HEK293 (cell line): ENCODE measurements around the gene TSPAN17.

ENCODE experiments used
- CTCF ChIA-PET: fragments of 350-600 bp; formaldehyde crosslinking; extraction: SDS; loops from one replicate; lab custom pipeline; 2021; ENCODE audit warnings: antibody characterized with exemption; lab: Yijun Ruan, JAX
- POLR2A ChIA-PET: fragments of 300-600 bp; formaldehyde crosslinking; extraction: SDS; loops from one replicate; lab custom pipeline; 2020; ENCODE audit warnings: antibody characterized with exemption, inconsistent platforms; lab: Yijun Ruan, JAX
- H3K27ac ChIP-seq: fragments of 200-500 bp; sonication (Bioruptor generic); 2 replicates; pipeline ENCODE4 v1.5.1; 2014; ENCODE audit warnings: low read depth, low read length, control low read depth, inconsistent platforms; ENCODE audit errors: extremely low read depth
- H3K36me3 ChIP-seq, 2 experiments: fragments of 200-500 bp in 1 of 2; sonication (Bioruptor generic) in 1 of 2; 1 replicate in 1 of 2; 2 replicates in 1 of 2; pipeline ENCODE4 v1.5.1; 2014 to 2017; ENCODE audit warnings: inconsistent platforms in 2 of 2, low read length in 2 of 2; ENCODE audit not compliant: control insufficient read depth in 2 of 2, insufficient read depth in 1 of 2
- H3K4me1 ChIP-seq: fragments of 200-500 bp; sonication (Bioruptor generic); 2 replicates; pipeline ENCODE4 v1.5.1; 2014; ENCODE audit warnings: mild to moderate bottlenecking, low read length, inconsistent platforms; ENCODE audit not compliant: control insufficient read depth, insufficient read depth
- H3K4me3 ChIP-seq: 2 replicates; pipeline ENCODE4 v1.5.1; 2011; ENCODE audit warnings: low read depth, mild to moderate bottlenecking, control low read depth, low read length, moderate library complexity
- H3K9me3 ChIP-seq: fragments of 200-500 bp; sonication (Bioruptor generic); 2 replicates; pipeline ENCODE4 v1.5.1; 2014; ENCODE audit warnings: low read depth, low read length, inconsistent platforms; ENCODE audit not compliant: control insufficient read depth, insufficient read depth
- PBX3 ChIP-seq: sonication (generic); formaldehyde crosslinking; IDR thresholded peaks from 2 replicates; pipeline ENCODE4 v1.8.1; 2022; ENCODE audit warnings: mild to moderate bottlenecking, moderate library complexity, missing genetic modification reagents
- SCRT1 ChIP-seq: fragments of 450-650 bp; formaldehyde crosslinking; IDR thresholded peaks from 2 replicates; pipeline ENCODE4 v1.5.1; 2016; ENCODE audit warnings: missing biosample characterization, missing genetic modification characterization, borderline replicate concordance
- ZBTB7A ChIP-seq: fragments of 450-650 bp; formaldehyde crosslinking; IDR thresholded peaks from 2 replicates; pipeline ENCODE4 v1.5.1; 2016; ENCODE audit warnings: low read depth, missing biosample characterization, missing genetic modification characterization
- ZNF10 ChIP-seq: fragments of 450-650 bp; formaldehyde crosslinking; IDR thresholded peaks from 2 replicates; pipeline ENCODE4 v1.5.1; 2017; ENCODE audit warnings: missing biosample characterization, missing genetic modification characterization
- ZNF157 ChIP-seq: fragments of 450-650 bp; formaldehyde crosslinking; IDR thresholded peaks from 2 replicates; pipeline ENCODE4 v1.5.1; 2016; ENCODE audit warnings: missing biosample characterization, missing genetic modification characterization
- ZNF223 ChIP-seq: fragments of 450-650 bp; formaldehyde crosslinking; IDR thresholded peaks from 2 replicates; pipeline ENCODE4 v1.5.1; 2016; ENCODE audit warnings: missing biosample characterization, missing genetic modification characterization
- ZNF324 ChIP-seq: fragments of 450-650 bp; formaldehyde crosslinking; IDR thresholded peaks from 2 replicates; pipeline ENCODE4 v1.5.1; 2016; ENCODE audit warnings: missing biosample characterization, missing genetic modification characterization
- ZNF341 ChIP-seq: fragments of 450-650 bp; formaldehyde crosslinking; IDR thresholded peaks from 2 replicates; pipeline ENCODE4; 2016; ENCODE audit warnings: low read depth, missing biosample characterization, missing genetic modification characterization
- ZNF423 ChIP-seq: fragments of 450-650 bp; formaldehyde crosslinking; IDR thresholded peaks from 2 replicates; pipeline ENCODE4 v1.5.1; 2016; ENCODE audit warnings: missing biosample characterization, missing genetic modification characterization
- ZNF473 ChIP-seq: fragments of 450-650 bp; formaldehyde crosslinking; IDR thresholded peaks from 2 replicates; pipeline ENCODE4 v1.5.1; 2017; ENCODE audit warnings: missing biosample characterization, missing genetic modification characterization
- ZNF518A ChIP-seq: fragments of 450-650 bp; formaldehyde crosslinking; conservative IDR thresholded peaks from 2 replicates; pipeline ENCODE4 v1.5.1; 2016; ENCODE audit warnings: low read depth, missing biosample characterization, missing genetic modification characterization
- ZXDB ChIP-seq: fragments of 450-650 bp; formaldehyde crosslinking; IDR thresholded peaks from 2 replicates; pipeline ENCODE4 v1.5.1; 2016; ENCODE audit warnings: missing biosample characterization, missing genetic modification characterization

TSPAN17 gene

GRCh38 chr5:176704355-176704754, 57.1 kb downstream of the TSPAN17 start:
- POLR2A ChIA-PET: no interaction called here
- no peak overlapping the region for H3K4me3 ChIP-seq
- no peaks in the 10 kb centered on the region for H3K9me3 ChIP-seq
- no peaks in the 10 kb centered on the region for H3K4me1 ChIP-seq
- TF ChIP-seq ZNF157 (tag by site-specific recombination) (no peak), ZNF423 (tag by site-specific recombination) (no peak), ZXDB (no peak), PBX3 (CRISPR knock-in tag) (no peak), ZNF10 (tag by site-specific recombination) (no peak)
- TF ChIP-seq, all 188 proteins: peak for 0
- no peaks in the 10 kb centered on the region for H3K36me3 ChIP-seq
- CTCF ChIA-PET: no interaction called here
- H3K27ac ChIP-seq: no peak overlapping the region

GRCh38 chr5:176704817-176705216, 57.5 kb downstream of the TSPAN17 start:
- Histone ChIP-seq H3K36me3 (no peaks in the 10 kb centered on the region), H3K9me3 (no peaks in the 10 kb centered on the region), H3K4me3 (no peak overlapping the region), H3K4me1 (no peaks in the 10 kb centered on the region), H3K27ac (no peak overlapping the region)
- ChIA-PET POLR2A (no interaction called here), CTCF (no interaction called here)
- TF ChIP-seq ZNF473 (tag by site-specific recombination) (no peak), SCRT1 (no peak), ZNF324 (no peak), ZBTB7A (no peak), ZNF223 (tag by site-specific recombination) (no peak), ZNF341 (tag by site-specific recombination) (peak; percentile 82), ZNF518A (no peak)
